Bronchial epithelial cell (primary cell): ENCODE measurements around the gene B3GAT1. TPM values are rescaled to one million over a fixed set of nuclear protein-coding genes. Genes with fewer than 3 reads are reported as not detected.

Experiments
- DNase-seq: peaks from one replicate; pipeline ENCODE4 v3.0.0-alpha.2; 2010; ENCODE audit warnings: low read depth
- FAIRE-seq: peaks from 2 replicates; lab custom pipeline; 2011; peaks lifted over from hg19 to GRCh38; lab: Jason Lieb, UNC
- H3K27me3 ChIP-seq: 2 replicates; pipeline ENCODE4 v1.5.1; 2011; ENCODE audit warnings: low read length; ENCODE audit not compliant: control insufficient read depth, insufficient read depth
- H3K36me3 ChIP-seq: 2 replicates; pipeline ENCODE4 v1.5.1; 2011; ENCODE audit warnings: low read length; ENCODE audit not compliant: control insufficient read depth, insufficient read depth
- H3K4me3 ChIP-seq: 2 replicates; pipeline ENCODE4 v1.5.1; 2011; ENCODE audit warnings: mild to moderate bottlenecking, low read depth, low read length, control low read depth
- total RNA-seq: library from RNA; depleted of rRNA; stranded (reverse); fragments of >200 nt; gene quantifications from 2 replicates; pipeline ENCODE4 v1.2.1, GENCODE V29; 2014
- TF ChIP-seq, protein P1 (sequence below): IDR thresholded peaks from 2 replicates; pipeline ENCODE4 v1.5.1; 2011; ENCODE audit warnings: mild to moderate bottlenecking, moderate library complexity, low read length, control low read depth, inconsistent platforms; ENCODE audit not compliant: insufficient read depth, severe bottlenecking

The B3GAT1 gene
- total RNA-seq, 1 donor from 2014 or later = under 0.01 TPM

DNA sequence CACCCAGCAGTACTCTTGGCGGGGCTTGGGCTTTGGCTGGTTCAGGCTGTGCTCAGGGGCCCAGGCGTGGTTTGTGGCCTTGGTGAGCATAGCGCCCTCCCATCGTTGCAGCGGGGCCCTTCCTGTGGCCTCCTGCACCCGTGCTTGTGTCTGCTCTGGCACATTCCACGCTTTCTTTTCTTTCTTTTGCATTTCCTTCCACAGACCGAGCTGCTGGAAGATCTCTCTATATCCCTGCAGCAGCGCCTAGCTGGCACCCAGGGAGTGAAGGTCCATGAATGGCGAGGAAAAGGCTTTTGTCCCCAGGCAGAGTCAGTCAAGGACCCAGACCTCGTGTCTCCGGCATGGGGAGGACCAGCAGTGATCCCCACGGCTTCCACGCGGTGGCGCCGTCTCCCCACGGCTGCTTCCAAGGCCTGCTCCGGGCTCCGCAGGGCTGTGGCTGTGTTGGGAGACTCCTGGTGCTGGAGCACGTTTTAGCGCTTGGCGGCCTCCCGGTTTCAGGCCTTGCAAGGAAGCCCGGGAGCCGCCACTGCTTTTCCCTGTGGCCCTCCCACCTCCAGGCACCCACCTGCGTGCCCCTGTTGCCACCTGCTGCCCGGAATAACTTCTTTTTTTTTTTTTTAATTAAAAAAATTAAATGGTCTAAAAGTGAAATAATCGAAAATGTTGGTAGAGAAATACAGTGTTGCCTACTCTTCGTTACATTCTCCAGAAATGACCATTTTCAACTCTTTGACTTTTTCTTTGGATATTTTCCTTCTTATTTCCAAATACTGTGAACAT lies 51.8 kb downstream of the B3GAT1 start:
- TF ChIP-seq, protein P1, sequence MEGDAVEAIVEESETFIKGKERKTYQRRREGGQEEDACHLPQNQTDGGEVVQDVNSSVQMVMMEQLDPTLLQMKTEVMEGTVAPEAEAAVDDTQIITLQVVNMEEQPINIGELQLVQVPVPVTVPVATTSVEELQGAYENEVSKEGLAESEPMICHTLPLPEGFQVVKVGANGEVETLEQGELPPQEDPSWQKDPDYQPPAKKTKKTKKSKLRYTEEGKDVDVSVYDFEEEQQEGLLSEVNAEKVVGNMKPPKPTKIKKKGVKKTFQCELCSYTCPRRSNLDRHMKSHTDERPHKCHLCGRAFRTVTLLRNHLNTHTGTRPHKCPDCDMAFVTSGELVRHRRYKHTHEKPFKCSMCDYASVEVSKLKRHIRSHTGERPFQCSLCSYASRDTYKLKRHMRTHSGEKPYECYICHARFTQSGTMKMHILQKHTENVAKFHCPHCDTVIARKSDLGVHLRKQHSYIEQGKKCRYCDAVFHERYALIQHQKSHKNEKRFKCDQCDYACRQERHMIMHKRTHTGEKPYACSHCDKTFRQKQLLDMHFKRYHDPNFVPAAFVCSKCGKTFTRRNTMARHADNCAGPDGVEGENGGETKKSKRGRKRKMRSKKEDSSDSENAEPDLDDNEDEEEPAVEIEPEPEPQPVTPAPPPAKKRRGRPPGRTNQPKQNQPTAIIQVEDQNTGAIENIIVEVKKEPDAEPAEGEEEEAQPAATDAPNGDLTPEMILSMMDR = peak; percentile 98
- DNase-seq = peak; percentile 54
- Histone ChIP-seq H3K36me3 (no peaks in the 10 kb centered on the region), H3K27me3 (no peaks in the 10 kb centered on the region), H3K4me3 (no peak overlapping the region)
- FAIRE-seq = peak; percentile 43

DNA sequence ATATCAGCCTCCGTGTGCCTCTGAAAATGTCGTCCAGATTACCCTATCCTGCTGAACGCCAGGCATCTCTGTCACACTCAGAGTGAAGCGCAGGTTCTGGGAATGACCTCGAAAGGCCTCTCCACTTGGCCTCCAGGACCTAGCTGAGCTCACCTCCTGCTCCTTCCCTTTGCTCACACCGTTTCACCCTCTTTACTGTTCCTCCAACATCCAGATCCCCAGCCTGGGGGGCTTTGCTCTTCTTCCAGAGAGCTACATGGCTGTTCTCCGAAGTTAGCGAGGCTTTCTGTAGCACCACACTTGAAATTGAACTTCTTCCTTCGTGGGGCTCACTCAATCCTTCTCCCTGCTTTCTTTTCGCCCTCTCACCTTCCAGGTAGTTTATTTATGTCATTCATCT lies 52.4 kb downstream of the B3GAT1 start:
- H3K36me3 ChIP-seq = no peaks in the 10 kb centered on the region
- no peak overlapping the region for H3K4me3 ChIP-seq
- no peak for DNase-seq
- no peaks in the 10 kb centered on the region for H3K27me3 ChIP-seq
- TF ChIP-seq, protein P1 = no peak
- FAIRE-seq = no peak

DNA sequence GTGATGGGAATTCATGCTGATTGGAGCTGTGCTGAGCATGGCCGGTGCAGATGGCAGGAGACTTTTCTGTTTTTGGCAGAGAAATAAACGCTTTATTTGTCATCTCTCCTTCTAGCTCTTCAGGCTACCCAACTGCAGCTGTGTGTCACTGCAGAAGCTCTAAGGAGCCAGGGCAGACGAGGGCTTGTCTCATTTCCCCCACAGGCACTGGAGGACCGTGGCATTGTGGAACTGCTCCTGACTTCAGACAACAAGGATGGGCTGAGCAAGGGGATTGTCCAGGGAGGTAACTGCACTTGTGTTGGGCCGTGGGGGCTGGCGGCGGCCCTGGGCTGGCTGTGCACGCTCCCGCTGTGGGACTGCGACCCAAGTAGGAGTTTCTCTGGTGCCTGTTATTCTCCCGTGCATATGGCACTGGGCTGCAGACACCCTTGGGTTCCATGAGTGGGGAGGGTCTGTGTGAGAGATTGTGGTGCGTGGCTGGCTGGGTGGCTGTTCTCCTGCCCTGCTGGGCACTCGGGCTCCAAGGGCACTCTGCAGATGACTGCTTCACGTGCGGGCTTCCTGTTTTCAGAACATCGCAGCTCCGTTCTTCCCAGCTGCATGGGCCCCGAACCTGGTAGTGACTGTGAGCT lies 53.1 kb downstream of the B3GAT1 start:
- H3K36me3 ChIP-seq = no peaks in the 10 kb centered on the region
- no peak overlapping the region for H3K4me3 ChIP-seq
- TF ChIP-seq, protein P1 = no peak
- no peaks in the 10 kb centered on the region for H3K27me3 ChIP-seq
- no peak for FAIRE-seq
- no peak for DNase-seq

DNA sequence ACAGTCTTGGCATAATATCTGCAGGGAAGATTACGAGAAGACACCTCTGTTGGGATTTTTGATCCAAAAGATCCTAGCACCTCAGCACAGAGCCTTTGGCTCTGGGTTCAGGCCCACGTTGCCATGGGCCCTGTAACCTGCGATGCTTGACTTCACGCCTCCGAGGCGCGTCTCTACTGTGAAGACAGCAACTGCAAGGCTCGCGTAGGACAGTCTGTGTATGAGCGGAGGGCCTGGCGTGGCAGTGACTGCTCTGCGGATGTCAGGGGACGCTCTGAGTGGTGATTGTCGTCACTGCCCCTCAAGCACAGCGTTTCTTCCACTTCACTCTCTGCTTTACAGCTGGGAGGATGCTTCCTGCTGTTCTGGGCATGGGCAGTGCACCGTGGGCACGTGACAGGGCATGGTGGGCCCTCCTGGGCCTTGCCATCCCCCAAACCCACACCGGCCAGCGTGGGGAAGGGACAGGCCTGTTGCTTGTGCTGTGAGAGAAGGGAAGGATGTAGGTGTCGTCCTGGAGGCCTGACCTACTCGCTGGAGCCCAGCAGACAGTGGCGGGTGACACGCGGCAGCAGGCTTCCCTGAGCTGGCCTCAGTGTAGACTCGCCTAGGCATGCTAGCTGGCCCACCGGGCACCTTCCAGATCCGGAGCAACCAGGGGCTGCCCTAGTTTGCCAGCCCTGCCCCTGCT lies 53.7 kb downstream of the B3GAT1 start:
- DNase-seq (no peak), FAIRE-seq (no peak)
- TF ChIP-seq, protein P1 = no peak
- no peaks in the 10 kb centered on the region for H3K36me3 ChIP-seq
- H3K27me3 ChIP-seq = no peaks in the 10 kb centered on the region
- H3K4me3 ChIP-seq = no peak overlapping the region

DNA sequence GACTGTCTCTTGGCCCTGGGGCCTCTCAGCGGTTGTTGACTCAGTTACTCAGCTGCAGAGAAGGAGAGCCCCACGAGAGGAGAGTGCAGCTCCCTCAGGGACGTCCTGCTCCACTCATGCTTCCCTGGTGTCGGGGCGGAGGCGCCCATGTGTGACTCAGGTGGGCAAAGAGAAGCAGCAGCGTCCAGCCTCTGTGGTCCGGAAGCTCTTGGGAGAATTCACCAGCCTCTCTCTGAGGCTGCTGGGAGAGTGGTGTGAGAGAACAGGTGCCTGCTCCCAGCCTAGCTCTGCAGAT lies 54.5 kb downstream of the B3GAT1 start:
- no peaks in the 10 kb centered on the region for H3K27me3 ChIP-seq
- H3K4me3 ChIP-seq = no peak overlapping the region
- TF ChIP-seq, protein P1 = no peak
- no peak for DNase-seq
- no peaks in the 10 kb centered on the region for H3K36me3 ChIP-seq
- no peak for FAIRE-seq
